Activated B cell treated with CpG ODN at 0.5 μM for 24 hours (primary cell): ENCODE measurements around the gene CCDC73. TPM values are rescaled to one million over a fixed set of nuclear protein-coding genes. Genes with fewer than 3 reads are reported as not detected.
"Not testable (repeated sequence)": the region's sequence is repeated elsewhere in the genome, so short reads cannot be mapped to it uniquely, and the experiment has no call there.

ENCODE experiments used
- ATAC-seq: fragments of 200-7000 bp; cut with Tn5 transposase; one replicate; pipeline ENCODE4 v1.10.0; 2021; ENCODE audit warnings: low read depth, mild to moderate bottlenecking, moderate library complexity
- CTCF ChIA-PET: fragments of 350-600 bp; sonication (Branson Sonifier 250); formaldehyde crosslinking; loops from one replicate; lab custom pipeline; 2021; ENCODE audit warnings: antibody characterized with exemption; lab: Charles Lee
- POLR2A ChIA-PET: fragments of 350-600 bp; sonication (Branson Sonifier 250); formaldehyde crosslinking; loops from one replicate; lab custom pipeline; 2021; ENCODE audit warnings: antibody characterized with exemption; lab: Charles Lee
- DNase-seq: peaks from one replicate; pipeline ENCODE4 v3.0.0; 2022
- H3K27ac Mint-ChIP-seq: one replicate; pipeline ENCODE4 v1.8.0; 2020; ENCODE audit warnings: mixed read lengths
- H3K27me3 Mint-ChIP-seq: one replicate; pipeline ENCODE4 v1.8.0; 2021; ENCODE audit warnings: mixed read lengths
- H3K36me3 Mint-ChIP-seq: one replicate; pipeline ENCODE4 v1.8.0; 2021; ENCODE audit warnings: low read depth, mixed read lengths
- H3K4me1 Mint-ChIP-seq: one replicate; pipeline ENCODE4 v1.8.0; 2021; ENCODE audit warnings: mixed read lengths
- H3K4me3 Mint-ChIP-seq: one replicate; pipeline ENCODE4 v1.8.0; 2020; ENCODE audit warnings: mild to moderate bottlenecking, mixed read lengths
- H3K9me3 Mint-ChIP-seq: one replicate; pipeline ENCODE4 v1.8.0; 2020; ENCODE audit warnings: mixed read lengths
- CTCF ChIP-seq: fragments of 200-600 bp; IDR thresholded peaks from one replicate; pipeline ENCODE4 v1.8.0; 2022; ENCODE audit warnings: antibody characterized with exemption, mild to moderate bottlenecking
- intact Hi-C: fragments of 100-400 bp; cut with micrococcal nuclease; formaldehyde crosslinking; loops from one replicate; pipeline ENCODE4 v1.15.1; 2024
- total RNA-seq: library from RNA; stranded (reverse); gene quantifications from 2 replicates; pipeline ENCODE4 v1.2.3, GENCODE V29; 2022

CCDC73 gene
- total RNA-seq, 1 donor from 2014 or later: 0.07 TPM

- ChIA-PET POLR2A (no interaction called here), CTCF (no interaction called here)
- ATAC-seq: peak; percentile 78
- peaks cover 13% of the 10 kb centered on the region for H3K27me3 Mint-ChIP-seq
- peak within 1 kb of the TSS; percentile 90 for H3K4me3 Mint-ChIP-seq
- peak; percentile 36 for DNase-seq
- no peak for TF ChIP-seq CTCF
- no peaks in the 10 kb centered on the region for H3K36me3 Mint-ChIP-seq
- H3K4me1 Mint-ChIP-seq: peaks cover 12% of the 10 kb centered on the region
- no peaks in the 10 kb centered on the region for H3K9me3 Mint-ChIP-seq
- peak within 1 kb of the TSS; percentile 59 for H3K27ac Mint-ChIP-seq
- intact Hi-C loops: loop anchor here (2.0 kb wide), 1 partner anchor 63 kb away; the partner anchor contains the start of gene QSER1
These were observed 35.4 kb upstream of the CCDC73 start, which contains the start of gene PRRG4 for GRCh38 chr11:32829680-32830412. Gene PRRG4, plus strand, starts transcription at chr11:32829927. Its CDS starts 603 bp downstream, at chr11:32830530.

- H3K36me3 Mint-ChIP-seq: no peaks in the 10 kb centered on the region
- POLR2A ChIA-PET: no interaction called here
- TF ChIP-seq CTCF: no peak
- intact Hi-C loops: loop anchor here (2.0 kb wide), 1 partner anchor 64 kb away; the partner anchor contains the start of gene QSER1
- peaks cover 12% of the 10 kb centered on the region for H3K4me1 Mint-ChIP-seq
- no peaks in the 10 kb centered on the region for H3K9me3 Mint-ChIP-seq
- H3K27me3 Mint-ChIP-seq: peaks cover 13% of the 10 kb centered on the region
- CTCF ChIA-PET: no interaction called here
- peak overlapping the region; percentile 59 for H3K27ac Mint-ChIP-seq
- DNase-seq: no peak
- H3K4me3 Mint-ChIP-seq: peak overlapping the region; percentile 90
- ATAC-seq: peak; percentile 40
These were observed 34.8 kb upstream of the CCDC73 start for GRCh38 chr11:32829157-32829679.

GRCh38 chr11:32827276-32827675, 32.8 kb upstream of the CCDC73 start:
- intact Hi-C loops: no loop called here
- ChIA-PET POLR2A (no interaction called here), CTCF (no interaction called here)
- Mint-ChIP-seq H3K27me3 (peaks cover 13% of the 10 kb centered on the region), H3K27ac (no peak overlapping the region), H3K4me3 (no peak overlapping the region), H3K4me1 (peaks cover 12% of the 10 kb centered on the region), H3K36me3 (no peaks in the 10 kb centered on the region), H3K9me3 (no peaks in the 10 kb centered on the region)
- ATAC-seq (no peak), DNase-seq (no peak)
- TF ChIP-seq CTCF: no peak

GRCh38 chr11:32826113-32826512, 31.7 kb upstream of the CCDC73 start:
- no peak overlapping the region for H3K4me3 Mint-ChIP-seq
- peaks cover 12% of the 10 kb centered on the region for H3K4me1 Mint-ChIP-seq
- ATAC-seq (no peak), DNase-seq (no peak)
- TF ChIP-seq CTCF: no peak
- no peaks in the 10 kb centered on the region for H3K36me3 Mint-ChIP-seq
- H3K27ac Mint-ChIP-seq: no peak overlapping the region
- CTCF ChIA-PET: no interaction called here
- no peaks in the 10 kb centered on the region for H3K9me3 Mint-ChIP-seq
- H3K27me3 Mint-ChIP-seq: peaks cover 8% of the 10 kb centered on the region
- intact Hi-C loops: no loop called here
- POLR2A ChIA-PET: no interaction called here

GRCh38 chr11:32823617-32824016, 29.2 kb upstream of the CCDC73 start:
- CTCF ChIA-PET, H3K27me3 Mint-ChIP-seq, POLR2A ChIA-PET, DNase-seq, H3K9me3 Mint-ChIP-seq, H3K36me3 Mint-ChIP-seq, H3K4me3 Mint-ChIP-seq, H3K27ac Mint-ChIP-seq, ATAC-seq, intact Hi-C loops, H3K4me1 Mint-ChIP-seq: not testable (repeated sequence)
